ENCODE measurements around the gene HLF. TPM values are rescaled to one million over a fixed set of nuclear protein-coding genes. Genes with fewer than 3 reads are reported as not detected.

The HLF gene
- total RNA-seq, 1 experiment from 2014 or later, result 1.5 TPM

- no peak for TF ChIP-seq EZH2 (IDR thresholded peaks at IDR 0.05)
- TF ChIP-seq POLR2AphosphoS5 (IDR thresholded peaks at IDR 0.05; ENCODE audit: low read depth, low read length), result no peak
- no peak for TF ChIP-seq CBX3 (IDR thresholded peaks at IDR 0.05; ENCODE audit: low read depth)
- no peak for TF ChIP-seq SIN3A (IDR thresholded peaks at IDR 0.05; ENCODE audit: low read depth)
- TF ChIP-seq CTCF (IDR thresholded peaks at IDR 0.05 in 2 of 3, conservative IDR thresholded peaks at IDR 0.05 in 1 of 3; ENCODE audit: borderline replicate concordance in 1 of 3, insufficient read depth in 1 of 3, low read depth in 2 of 3, low read length in 2 of 3), result no peak
- TF ChIP-seq SRF (IDR thresholded peaks at IDR 0.05; ENCODE audit: low read depth), result no peak
- TF ChIP-seq YY1 (IDR thresholded peaks at IDR 0.05; ENCODE audit: extremely low read depth, insufficient replicate concordance, low read depth, low read length), result no peak
These were observed 6.1 kb upstream of the HLF start (continued) for GRCh38 chr17:55258578-55259135.

GRCh38 chr17:55259684-55260111 is 5.1 kb upstream of the HLF start:
- DNase-seq (ENCODE audit: low read depth, low spot score) (no peak), ATAC-seq (no peak)
- RAD21 ChIA-PET (ENCODE audit: low non-redundant PET in 1 of 2, low total read pairs in 2 of 2, uncharacterized antibody in 2 of 2, unreplicated experiment in 2 of 2), result no interaction called here
- Histone ChIP-seq H3K4me3 (replicated peaks in 1 of 2; ENCODE audit: low read depth in 1 of 2, low read length in 2 of 2) (no peak overlapping the region), H3K27ac (ENCODE audit: low read depth, low read length) (no peak overlapping the region), H3K4me1 (ENCODE audit: control insufficient read depth in 1 of 2, insufficient read depth in 2 of 2, low read length in 2 of 2) (peaks cover 0 to 6% of the 10 kb centered on the region in 2 experiments; a peak in 1 of 4 replicates), H3K36me3 (ENCODE audit: control insufficient read depth in 1 of 2, insufficient read depth in 2 of 2, low read length in 2 of 2) (no peaks in the 10 kb centered on the region), H3K9me3 (ENCODE audit: control insufficient read depth in 1 of 2, insufficient read depth in 1 of 2, low read depth in 1 of 2, low read length in 2 of 2) (no peaks in the 10 kb centered on the region), H3K9me2 (ENCODE audit: insufficient read depth) (no peaks in the 10 kb centered on the region), H3K4me2 (ENCODE audit: low read length) (no peak overlapping the region), H3K9ac (ENCODE audit: low read length) (no peak overlapping the region), H2AFZ (ENCODE audit: low read depth, low read length, poor library complexity, severe bottlenecking) (no peak overlapping the region), H3K79me2 (ENCODE audit: insufficient read depth, low read length) (no peaks in the 10 kb centered on the region), H3K27me3 (ENCODE audit: insufficient read depth, low read length) (no peaks in the 10 kb centered on the region), H4K20me1 (ENCODE audit: insufficient read depth) (no peaks in the 10 kb centered on the region)
- POLR2A ChIA-PET, result no interaction called here
- CTCF ChIA-PET, result no interaction called here
- TF ChIP-seq EGR1 (IDR thresholded peaks at IDR 0.05; ENCODE audit: low read depth), result no peak
- TF ChIP-seq YY1 (IDR thresholded peaks at IDR 0.05; ENCODE audit: extremely low read depth, insufficient replicate concordance, low read depth, low read length), result no peak
- no peak for TF ChIP-seq SP1 (IDR thresholded peaks at IDR 0.05; ENCODE audit: low read depth)
- no peak for TF ChIP-seq MAX (IDR thresholded peaks at IDR 0.05)
- no peak for TF ChIP-seq ZBTB33 (IDR thresholded peaks at IDR 0.05; ENCODE audit: extremely low read depth, insufficient replicate concordance, low read length)
- no peak for TF ChIP-seq POLR2AphosphoS5 (IDR thresholded peaks at IDR 0.05; ENCODE audit: low read depth, low read length)
- no peak for TF ChIP-seq EZH2 (IDR thresholded peaks at IDR 0.05)
- no peak for TF ChIP-seq POLR2A (IDR thresholded peaks at IDR 0.05; ENCODE audit: borderline replicate concordance, extremely low read depth, insufficient read depth, insufficient read length)
- TF ChIP-seq RAD21 (IDR thresholded peaks at IDR 0.05; ENCODE audit: low read depth), result no peak
- TF ChIP-seq JUND (IDR thresholded peaks at IDR 0.05), result no peak
- no peak for TF ChIP-seq ZNF274 (IDR thresholded peaks at IDR 0.05; ENCODE audit: low read depth, low read length)
- no peak for TF ChIP-seq REST (IDR thresholded peaks at IDR 0.05; ENCODE audit: low read depth)
- no peak for TF ChIP-seq CBX3 (IDR thresholded peaks at IDR 0.05; ENCODE audit: low read depth)
- no peak for TF ChIP-seq SRF (IDR thresholded peaks at IDR 0.05; ENCODE audit: low read depth)
- TF ChIP-seq CEBPB (IDR thresholded peaks at IDR 0.05; ENCODE audit: low read depth), result no peak
- TF ChIP-seq ZFX (IDR thresholded peaks at IDR 0.05), result no peak
- BruUV-seq (replicated peaks), result no TSS peak
- intact Hi-C loops (cut with micrococcal nuclease), result no loop called here

Measured in HCT116 (cell line).